Right lung (tissue), 5 donors: ENCODE data around the gene TEDC1. TPM values are rescaled to one million over a fixed set of nuclear protein-coding genes. Genes with fewer than 3 reads are reported as not detected.

Experiments used
- DNase-seq, 2 donors: peaks; one replicate each; pipeline ENCODE4 v3.0.0-alpha.2; 2013
- polyA plus RNA-seq, 5 donors: library from polyadenylated mRNA; unstranded; fragments of 120-200 nt; gene quantifications; one replicate each; pipeline versions ENCODE4 v1.2.1 to v1.2.3, GENCODE V29; 2013; ENCODE audit warnings: inconsistent platforms in 1 of 5, low replicate concordance in 1 of 5; ENCODE audit not compliant: insufficient read length in 5 of 5, insufficient read depth in 1 of 5

TEDC1 gene
- polyA plus RNA-seq, 5 donors: 5.6 to 11.7 (median 8.2) TPM

GRCh38 chr14:105455766-105456660, 35.0 kb upstream of the TEDC1 start:
- DNase-seq: no peak

GRCh38 chr14:105456736-105457617, 34.1 kb upstream of the TEDC1 start:
- no peak for DNase-seq

GRCh38 chr14:105458010-105458409, 33.0 kb upstream of the TEDC1 start:
- no peak for DNase-seq

- DNase-seq: no peak
Measured at GRCh38 chr14:105458571-105458970, 32.5 kb upstream of the TEDC1 start.

GRCh38 chr14:105460116-105460515, 30.9 kb upstream of the TEDC1 start:
- no peak for DNase-seq

GRCh38 chr14:105460616-105461015, 30.4 kb upstream of the TEDC1 start:
- DNase-seq: no peak

- DNase-seq: no peak
Measured at GRCh38 chr14:105461903-105462302, 29.1 kb upstream of the TEDC1 start.

- no peak for DNase-seq
Measured at GRCh38 chr14:105464501-105464900, 26.5 kb upstream of the TEDC1 start.

- DNase-seq: no peak
Measured at GRCh38 chr14:105465209-105466031, 25.6 kb upstream of the TEDC1 start.

GRCh38 chr14:105466531-105467248, 24.4 kb upstream of the TEDC1 start:
- no peak for DNase-seq

GRCh38 chr14:105467249-105467941, 23.7 kb upstream of the TEDC1 start:
- no peak for DNase-seq

- no peak for DNase-seq
Measured at GRCh38 chr14:105467942-105468471, 23.0 kb upstream of the TEDC1 start.

GRCh38 chr14:105468621-105469241, 22.3 kb upstream of the TEDC1 start:
- DNase-seq: no peak

GRCh38 chr14:105469456-105470349, 21.3 kb upstream of the TEDC1 start:
- peak in 1 of 2 donors; percentile 70 for DNase-seq

GRCh38 chr14:105470350-105471296, 20.4 kb upstream of the TEDC1 start:
- no peak for DNase-seq

GRCh38 chr14:105471297-105471821, 19.7 kb upstream of the TEDC1 start:
- peak; percentile 76 for DNase-seq
